SKM-1 treated with dmso at 0.1 percent for 144 hours (cell line): Measurements from ENCODE around the gene ARSJ.
"Not testable (repeated sequence)": the region's sequence is repeated elsewhere in the genome, so short reads cannot be mapped to it uniquely, and the experiment has no call there.

Source experiments
- DNase-seq: peaks from one replicate; lab custom pipeline; 2025; ENCODE audit not compliant: unreplicated experiment; lab: John Stamatoyannopoulos, UW

Gene ARSJ

GRCh38 chr4:113959539-113959937 lies 19.9 kb downstream of the ARSJ start:
- no peak for DNase-seq

- DNase-seq: no peak
Measured at GRCh38 chr4:113958766-113959538, 20.5 kb downstream of the ARSJ start.

GRCh38 chr4:113957956-113958355 lies 21.5 kb downstream of the ARSJ start:
- DNase-seq: no peak

GRCh38 chr4:113955948-113956347 lies 23.5 kb downstream of the ARSJ start:
- no peak for DNase-seq

GRCh38 chr4:113955411-113955810 lies 24.0 kb downstream of the ARSJ start:
- DNase-seq: no peak

- no peak for DNase-seq
Measured at GRCh38 chr4:113953888-113954287, 25.6 kb downstream of the ARSJ start.

GRCh38 chr4:113952452-113953029 lies 26.9 kb downstream of the ARSJ start:
- peak; percentile 24 for DNase-seq

GRCh38 chr4:113951263-113951662 lies 28.2 kb downstream of the ARSJ start:
- DNase-seq: no peak

- no peak for DNase-seq
Measured at GRCh38 chr4:113950207-113950606, 29.2 kb downstream of the ARSJ start.

- no peak for DNase-seq
Measured at GRCh38 chr4:113947484-113947883, 32.0 kb downstream of the ARSJ start.

GRCh38 chr4:113945906-113946305 lies 33.5 kb downstream of the ARSJ start:
- no peak for DNase-seq

- no peak for DNase-seq
Measured at GRCh38 chr4:113943863-113944262, 35.6 kb downstream of the ARSJ start.

- no peak for DNase-seq
Measured at GRCh38 chr4:113943085-113943484, 36.4 kb downstream of the ARSJ start.

GRCh38 chr4:113941836-113942235 lies 37.6 kb downstream of the ARSJ start:
- DNase-seq: no peak

- not testable (repeated sequence) for DNase-seq
Measured at GRCh38 chr4:113940103-113940502, 39.3 kb downstream of the ARSJ start.

- no peak for DNase-seq
Measured at GRCh38 chr4:113935190-113935589, 44.3 kb downstream of the ARSJ start.

GRCh38 chr4:113924706-113925105 lies 54.7 kb downstream of the ARSJ start:
- DNase-seq: not testable (repeated sequence)

- no peak for DNase-seq
Measured at GRCh38 chr4:113921089-113921794, 58.2 kb downstream of the ARSJ start.

- DNase-seq: no peak
Measured at GRCh38 chr4:113919611-113920010, 59.8 kb downstream of the ARSJ start.

GRCh38 chr4:113919145-113919544 lies 60.3 kb downstream of the ARSJ start:
- DNase-seq: no peak

- DNase-seq: no peak
Measured at GRCh38 chr4:113908829-113909228, 70.6 kb downstream of the ARSJ start.

GRCh38 chr4:113907559-113907958 lies 71.9 kb downstream of the ARSJ start:
- no peak for DNase-seq
